GM12865 (cell line): ENCODE measurements around the gene FMO4.
"Not testable (repeated sequence)": the region's sequence is repeated elsewhere in the genome, so short reads cannot be mapped to it uniquely, and the experiment has no call there.

Source experiments
- DNase-seq: peaks from one replicate; pipeline ENCODE4 v3.0.0; 2010; ENCODE audit warnings: low read depth
- H3K4me3 ChIP-seq: 2 replicates; pipeline ENCODE4 v1.5.1; 2011; ENCODE audit warnings: mild to moderate bottlenecking, low read depth, low read length, control low read depth
- CTCF ChIP-seq: IDR thresholded peaks from 2 replicates; pipeline ENCODE4 v1.5.1; 2011; ENCODE audit warnings: low read length, control low read depth, low read depth, inconsistent platforms; ENCODE audit not compliant: insufficient read depth; ENCODE audit errors: missing control alignments

The FMO4 gene

GRCh38 chr1:171345536-171345935 lies 31.6 kb downstream of the FMO4 start:
- DNase-seq = no peak
- no peak for TF ChIP-seq CTCF
- no peak overlapping the region for H3K4me3 ChIP-seq

DNA sequence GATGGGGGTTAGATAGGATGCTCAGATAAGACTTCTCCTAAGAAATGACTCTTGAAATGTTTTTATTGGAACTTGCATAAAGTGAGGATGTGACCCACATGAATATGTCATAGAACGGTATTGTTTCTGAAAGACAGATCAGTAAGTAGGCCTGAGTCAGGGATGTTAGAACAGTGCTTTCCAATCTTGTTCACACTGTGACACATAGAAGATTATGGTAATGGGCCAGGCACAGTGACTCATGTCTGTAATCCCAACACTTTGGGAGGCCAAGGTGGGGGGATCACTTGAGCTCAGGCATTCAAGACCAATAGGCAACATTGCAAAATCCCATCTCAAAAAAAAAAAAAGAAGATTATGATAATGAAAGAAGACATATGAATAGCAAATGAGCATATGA lies 32.9 kb downstream of the FMO4 start:
- no peak for DNase-seq
- TF ChIP-seq CTCF = no peak
- no peak overlapping the region for H3K4me3 ChIP-seq

GRCh38 chr1:171350594-171350993 lies 36.6 kb downstream of the FMO4 start:
- no peak overlapping the region for H3K4me3 ChIP-seq
- DNase-seq = no peak
- no peak for TF ChIP-seq CTCF

GRCh38 chr1:171351961-171352360 lies 38.0 kb downstream of the FMO4 start:
- no peak for TF ChIP-seq CTCF
- H3K4me3 ChIP-seq = no peak overlapping the region
- DNase-seq = no peak

- DNase-seq = no peak
- no peak overlapping the region for H3K4me3 ChIP-seq
- no peak for TF ChIP-seq CTCF
Observed at GRCh38 chr1:171352554-171352953, 38.6 kb downstream of the FMO4 start.

GRCh38 chr1:171355727-171356126 lies 41.7 kb downstream of the FMO4 start:
- TF ChIP-seq CTCF = no peak
- no peak for DNase-seq
- no peak overlapping the region for H3K4me3 ChIP-seq

DNA sequence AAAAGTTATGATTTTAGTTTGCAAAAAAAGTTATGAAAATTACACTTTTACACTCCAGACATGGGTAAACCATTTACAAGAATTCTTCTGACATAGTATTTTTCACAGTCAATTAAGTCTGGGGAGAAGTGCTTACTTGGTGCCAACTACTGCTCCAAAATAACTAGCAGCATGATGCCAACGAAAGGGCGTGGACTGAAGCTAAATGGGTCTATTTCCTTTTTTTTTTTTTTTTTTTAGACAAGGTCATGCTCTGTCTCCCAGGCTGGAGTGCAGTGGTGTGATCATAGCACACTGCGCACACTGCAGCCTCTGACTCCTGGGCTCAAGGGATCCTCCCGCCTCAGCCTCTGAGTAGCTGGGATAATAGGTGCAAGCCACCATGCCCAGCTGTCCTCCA lies 43.2 kb downstream of the FMO4 start:
- DNase-seq = no peak
- no peak for TF ChIP-seq CTCF
- no peak overlapping the region for H3K4me3 ChIP-seq

GRCh38 chr1:171359355-171359648 lies 45.3 kb downstream of the FMO4 start:
- not testable (repeated sequence) for DNase-seq, H3K4me3 ChIP-seq

- DNase-seq, H3K4me3 ChIP-seq: not testable (repeated sequence)
Observed at GRCh38 chr1:171359731-171360527, 45.9 kb downstream of the FMO4 start.
